WTC11 (cell line): ENCODE results near the gene KCTD3.

Experiments
- ATF2 ChIP-seq: sonication (generic); formaldehyde crosslinking; IDR thresholded peaks from 2 replicates; pipeline ENCODE4 v1.8.1; 2022; ENCODE audit warnings: low read depth, missing genetic modification reagents, borderline replicate concordance
- ATF3 ChIP-seq: sonication (generic); formaldehyde crosslinking; conservative IDR thresholded peaks from 2 replicates; pipeline ENCODE4 v1.8.1; 2022; ENCODE audit warnings: mild to moderate bottlenecking, missing genetic modification reagents
- CTCF ChIP-seq: fragments of 200-600 bp; IDR thresholded peaks from 2 replicates; pipeline ENCODE4 v1.8.0; 2022; ENCODE audit warnings: antibody characterized with exemption
- GRHL2 ChIP-seq: fragments of 250-450 bp; sonication (Bioruptor Pico); IDR thresholded peaks from 2 replicates; pipeline ENCODE4 v1.8.0; 2022; ENCODE audit warnings: mild to moderate bottlenecking, moderate library complexity; ENCODE audit not compliant: insufficient replicate concordance, severe bottlenecking
- IRF1 ChIP-seq: sonication (generic); formaldehyde crosslinking; IDR thresholded peaks from 2 replicates; pipeline ENCODE4 v1.8.0; 2023; ENCODE audit warnings: missing genetic modification reagents
- IRF2 ChIP-seq: sonication (generic); formaldehyde crosslinking; IDR thresholded peaks from 2 replicates; pipeline ENCODE4 v1.8.0; 2022; ENCODE audit warnings: low read depth, missing genetic modification reagents, borderline replicate concordance
- JUN ChIP-seq: sonication (generic); formaldehyde crosslinking; IDR thresholded peaks from 2 replicates; pipeline ENCODE4 v1.8.0; 2023; ENCODE audit warnings: mild to moderate bottlenecking, missing genetic modification reagents
- USF1 ChIP-seq: sonication (generic); formaldehyde crosslinking; IDR thresholded peaks from 2 replicates; pipeline ENCODE4 v1.8.0; 2022; ENCODE audit warnings: mild to moderate bottlenecking, missing genetic modification reagents
- USF2 ChIP-seq: sonication (generic); formaldehyde crosslinking; IDR thresholded peaks from 2 replicates; pipeline ENCODE4 v1.8.1; 2023; ENCODE audit warnings: mild to moderate bottlenecking, missing genetic modification reagents, moderate library complexity
- ZNF121 ChIP-seq: sonication (generic); formaldehyde crosslinking; IDR thresholded peaks from 2 replicates; pipeline ENCODE4 v1.8.0; 2023; ENCODE audit warnings: missing genetic modification reagents
- ZNF263 ChIP-seq: sonication (generic); formaldehyde crosslinking; IDR thresholded peaks from 2 replicates; pipeline ENCODE4 v1.8.1; 2022; ENCODE audit warnings: low read depth, mild to moderate bottlenecking, moderate library complexity, missing genetic modification reagents

- TF ChIP-seq CTCF (no peak), JUN (no peak), ATF2 (no peak), USF2 (no peak), ZNF263 (CRISPR knock-in tag) (no peak), USF1 (CRISPR knock-in tag) (no peak), IRF2 (CRISPR knock-in tag) (no peak), GRHL2 (CRISPR knock-in tag) (no peak), IRF1 (CRISPR knock-in tag) (no peak), ATF3 (CRISPR knock-in tag) (no peak), ZNF121 (CRISPR knock-in tag) (no peak)
Measured at GRCh38 chr1:215665215-215665614, 98.1 kb downstream of the KCTD3 start.
